ENCODE results near the gene LIPM.
"Not testable (repeated sequence)": the region's sequence is repeated elsewhere in the genome, so short reads cannot be mapped to it uniquely, and the experiment has no call there.

Gene LIPM

GRCh38 chr10:88804083-88804812 is 1.7 kb downstream of the LIPM start:
- no peak for DNase-seq

GRCh38 chr10:88805361-88805760 is 2.8 kb downstream of the LIPM start:
- no peak for DNase-seq

DNA sequence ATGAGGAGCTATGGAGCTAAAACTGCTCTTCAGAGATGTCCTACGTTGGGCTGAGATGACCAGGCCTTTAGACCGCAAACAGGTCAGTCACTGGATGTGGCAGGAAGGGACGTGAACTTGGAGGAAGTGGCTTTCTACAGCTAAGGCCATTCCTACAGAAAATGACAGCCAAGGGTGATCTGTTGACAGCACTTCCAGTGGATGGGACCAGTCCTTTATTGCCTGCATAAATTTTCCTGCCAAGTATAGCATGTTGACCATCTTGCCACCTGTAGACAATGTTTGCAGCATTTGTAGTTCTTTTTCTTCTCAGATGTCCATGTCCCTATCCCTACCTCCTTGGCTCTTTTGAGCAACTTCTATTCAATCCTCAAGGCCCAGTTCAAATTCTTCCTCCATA is 3.4 kb downstream of the LIPM start:
- no peak for DNase-seq

GRCh38 chr10:88809621-88810020 is 7.1 kb downstream of the LIPM start:
- no peak for DNase-seq

- DNase-seq = peak; percentile 68
Measured at GRCh38 chr10:88810196-88810961, 7.8 kb downstream of the LIPM start.

GRCh38 chr10:88813200-88813599 is 10.7 kb downstream of the LIPM start:
- DNase-seq = no peak

- no peak for DNase-seq
Measured at GRCh38 chr10:88819290-88819689, 16.8 kb downstream of the LIPM start.

DNA sequence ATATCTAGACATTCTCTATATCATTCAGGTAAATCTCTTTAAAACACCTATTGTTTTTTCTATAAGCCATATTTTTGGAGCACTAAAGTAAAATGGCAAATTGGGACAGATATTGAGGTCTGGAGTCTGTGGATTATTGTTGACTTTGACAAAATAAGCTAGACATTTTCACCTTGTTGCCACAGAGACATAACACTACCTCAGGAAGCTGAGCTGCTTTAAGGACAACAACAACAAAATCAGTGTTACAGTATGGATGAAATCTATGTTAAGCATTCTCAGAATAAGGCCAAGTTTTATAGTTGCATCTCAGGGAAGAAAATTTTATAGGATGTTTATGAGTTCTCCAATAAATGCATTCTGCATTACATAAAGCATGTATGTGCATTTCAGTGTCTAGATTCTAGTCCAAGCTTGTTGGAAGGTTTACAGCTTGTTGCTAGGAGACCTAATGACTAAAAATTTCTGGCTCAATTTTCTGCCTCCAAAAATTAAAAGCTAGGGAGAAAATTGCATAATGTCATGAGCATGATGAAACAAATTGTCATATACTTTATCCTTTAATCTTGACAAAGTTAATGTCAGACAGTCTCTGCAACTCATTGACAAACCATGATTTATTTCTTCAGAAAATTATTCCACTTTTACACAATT is 18.3 kb downstream of the LIPM start:
- peak; percentile 39 for DNase-seq

GRCh38 chr10:88826388-88826787 is 23.9 kb downstream of the LIPM start:
- no peak for DNase-seq

GRCh38 chr10:88827671-88828070 is 25.1 kb downstream of the LIPM start:
- DNase-seq = no peak

DNA sequence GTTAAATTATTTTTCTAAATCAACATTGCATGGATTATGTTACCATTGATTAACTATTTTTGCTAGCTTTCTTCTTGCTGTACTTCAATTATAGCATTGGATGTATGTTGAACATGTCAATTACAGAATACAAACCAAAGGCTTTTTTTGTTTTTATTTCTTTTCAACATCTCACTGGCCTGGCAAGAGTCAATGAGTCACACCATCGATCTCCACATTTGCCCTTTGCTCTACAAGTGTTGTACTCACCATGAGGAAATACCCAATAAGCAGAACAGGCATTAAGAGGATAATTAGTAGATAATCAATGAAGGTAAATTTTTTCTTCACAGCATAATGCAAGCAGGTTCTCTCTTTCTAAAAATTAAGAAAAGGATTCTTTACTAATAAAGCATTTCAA is 25.8 kb downstream of the LIPM start:
- peak; percentile 20 for DNase-seq

DNA sequence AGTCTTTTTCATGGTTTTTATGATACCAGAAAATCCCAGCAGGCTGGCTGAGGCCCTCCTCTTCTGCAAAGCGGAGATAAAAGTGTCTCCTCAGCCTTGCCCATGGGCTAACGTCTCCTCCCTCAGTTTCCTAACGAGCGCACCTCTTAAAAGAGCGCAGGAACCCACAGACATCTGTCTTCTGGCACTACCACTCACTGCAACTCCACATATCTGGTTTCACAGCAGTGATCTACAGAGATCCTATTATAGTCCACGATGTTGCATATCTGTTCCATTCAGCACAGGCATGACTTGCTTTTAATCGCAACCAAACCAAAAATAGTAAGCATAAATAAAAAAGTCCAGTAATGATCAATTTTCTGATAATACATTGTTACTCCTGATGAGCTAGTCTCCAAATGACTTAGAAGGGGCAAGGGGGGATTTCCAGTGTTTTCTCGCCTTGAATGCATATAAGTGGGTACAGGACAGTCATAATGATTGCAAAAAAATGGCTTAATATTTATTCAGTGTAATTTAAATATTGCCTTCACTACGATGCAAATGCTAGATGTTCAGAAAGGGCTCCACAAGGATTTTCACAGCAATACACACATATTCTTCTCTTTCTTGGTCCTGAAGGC is 28.2 kb downstream of the LIPM start:
- no peak for DNase-seq

DNA sequence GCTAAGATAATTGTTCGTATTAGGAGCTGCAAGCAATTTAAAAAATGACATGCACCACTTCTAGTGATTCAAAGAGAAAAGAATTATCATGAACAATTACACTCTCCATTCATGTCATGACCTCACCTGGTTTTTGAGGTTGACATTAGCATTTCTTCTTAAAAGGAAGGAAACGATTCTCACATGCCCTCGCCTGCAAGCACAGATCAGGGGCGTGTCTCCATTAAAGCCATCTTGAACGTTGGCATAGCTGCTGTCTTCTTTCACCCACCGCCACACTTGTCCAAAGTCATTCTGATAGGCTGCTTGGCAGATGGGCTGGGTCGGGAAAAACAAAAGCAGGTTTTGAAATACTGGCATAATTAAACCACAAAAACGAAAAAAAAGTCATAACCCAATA is 29.2 kb downstream of the LIPM start:
- DNase-seq = no peak

GRCh38 chr10:88832376-88832775 is 29.8 kb downstream of the LIPM start:
- DNase-seq = no peak

- DNase-seq = no peak
Measured at GRCh38 chr10:88833156-88833555, 30.6 kb downstream of the LIPM start.

DNA sequence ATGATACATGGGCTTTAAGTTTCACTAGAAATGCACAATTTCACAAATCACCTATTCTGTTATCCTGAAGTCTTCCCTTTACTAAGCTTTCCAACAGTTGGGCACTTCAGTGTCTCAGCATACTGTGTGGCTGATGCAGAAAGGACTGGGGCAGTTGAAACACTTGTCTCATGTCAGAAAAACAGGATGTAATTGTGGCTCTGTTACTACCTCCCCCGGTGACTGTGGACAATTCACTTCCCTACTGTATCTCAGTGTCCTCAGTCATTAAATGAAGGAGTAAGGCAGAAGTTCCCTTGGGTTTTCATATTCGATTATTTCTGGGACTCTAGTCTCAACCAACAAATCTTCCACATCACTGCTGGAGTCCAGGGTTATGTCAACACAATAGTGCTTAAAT is 31.2 kb downstream of the LIPM start:
- no peak for DNase-seq

DNA sequence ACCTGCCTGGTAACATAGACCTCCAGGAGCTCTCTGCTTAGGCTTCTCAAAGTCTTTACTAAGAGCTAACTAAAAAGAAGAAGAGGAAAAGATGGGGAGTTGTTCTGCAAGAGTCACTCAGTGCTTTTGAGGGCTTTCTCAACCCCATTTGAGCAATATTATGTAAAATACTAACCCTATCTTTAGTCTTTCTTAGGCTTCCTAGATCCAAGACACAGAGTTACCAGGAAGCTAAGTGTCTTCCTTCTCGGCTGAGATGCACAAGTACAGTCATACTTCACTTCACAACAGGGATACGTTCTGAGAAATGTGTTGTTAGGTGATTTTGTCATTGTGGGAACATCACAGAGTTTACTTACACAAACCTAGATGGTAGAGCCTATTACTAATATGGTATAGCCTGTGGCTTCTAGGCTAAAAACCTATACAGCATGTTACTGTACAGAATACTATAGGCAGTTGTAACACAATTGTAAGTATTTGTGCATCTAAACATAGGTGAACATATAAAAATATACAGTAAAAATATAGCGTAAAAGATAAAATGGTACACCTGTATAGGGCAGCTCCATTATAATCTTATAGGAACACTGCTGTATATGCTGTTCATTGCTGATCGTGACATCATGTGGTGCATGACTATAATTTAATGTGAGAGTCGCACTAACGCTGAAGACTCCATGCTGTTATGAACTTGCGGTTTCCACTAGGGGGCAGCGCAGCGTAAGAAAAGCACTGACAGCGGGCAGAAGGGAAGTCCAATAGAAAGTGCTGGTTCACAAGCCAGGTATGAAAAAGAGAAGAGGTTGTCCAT is 32.8 kb downstream of the LIPM start:
- DNase-seq = peak; percentile 85

DNA sequence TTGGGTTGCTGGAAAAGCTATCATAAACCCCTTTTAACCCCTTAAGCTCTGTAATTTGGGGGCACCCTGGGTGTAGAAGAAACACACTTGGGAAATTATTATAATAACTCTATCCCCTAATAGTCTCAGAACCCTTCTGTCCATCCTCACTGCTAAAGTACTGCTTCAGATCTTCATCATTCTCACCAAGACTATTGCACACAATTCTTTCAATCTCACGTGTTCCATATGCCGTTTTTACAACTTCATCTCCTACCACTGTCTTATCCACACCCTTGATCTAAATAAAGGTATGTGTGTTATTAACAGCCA is 33.3 kb downstream of the LIPM start:
- DNase-seq = no peak

DNA sequence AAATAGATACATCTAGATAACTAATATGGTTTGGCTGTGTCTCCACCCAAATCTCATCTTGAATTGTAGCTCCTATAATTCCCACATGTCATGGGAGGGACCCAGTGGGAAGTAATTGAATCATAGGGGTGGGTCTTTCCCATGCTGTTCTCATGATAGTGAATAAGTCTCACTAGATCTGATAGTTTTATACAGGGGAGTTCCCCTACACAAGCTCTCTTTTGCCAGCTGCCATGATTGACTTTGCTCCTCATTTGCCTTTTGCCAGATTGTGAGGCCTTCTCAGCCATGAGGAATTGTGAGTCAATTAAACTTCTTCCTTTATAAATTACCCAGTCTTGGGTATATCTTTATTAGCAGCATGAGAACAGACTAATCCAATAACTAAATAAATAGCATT is 35.1 kb downstream of the LIPM start:
- DNase-seq = not testable (repeated sequence)

- no peak for DNase-seq
Measured at GRCh38 chr10:88838766-88839350, 36.3 kb downstream of the LIPM start.

DNA sequence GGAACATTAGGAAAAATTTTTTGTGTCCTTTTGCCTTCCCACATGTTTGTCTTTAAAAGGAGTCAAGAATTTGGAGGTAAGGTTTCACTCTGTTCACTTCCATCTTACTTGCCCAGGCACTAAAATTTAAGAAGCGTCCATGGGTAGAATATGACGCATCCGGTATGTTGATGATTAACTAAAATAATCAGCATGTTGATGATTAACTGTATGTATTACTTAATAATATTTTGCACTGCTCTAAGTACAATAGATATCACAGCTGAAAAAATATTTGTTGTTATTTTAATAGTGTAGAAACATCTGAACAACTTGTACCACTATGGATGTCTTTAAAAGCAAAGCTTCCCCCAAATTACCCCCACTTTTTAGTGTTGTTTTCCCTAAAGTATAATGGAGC is 37.6 kb downstream of the LIPM start:
- DNase-seq = no peak

DNA sequence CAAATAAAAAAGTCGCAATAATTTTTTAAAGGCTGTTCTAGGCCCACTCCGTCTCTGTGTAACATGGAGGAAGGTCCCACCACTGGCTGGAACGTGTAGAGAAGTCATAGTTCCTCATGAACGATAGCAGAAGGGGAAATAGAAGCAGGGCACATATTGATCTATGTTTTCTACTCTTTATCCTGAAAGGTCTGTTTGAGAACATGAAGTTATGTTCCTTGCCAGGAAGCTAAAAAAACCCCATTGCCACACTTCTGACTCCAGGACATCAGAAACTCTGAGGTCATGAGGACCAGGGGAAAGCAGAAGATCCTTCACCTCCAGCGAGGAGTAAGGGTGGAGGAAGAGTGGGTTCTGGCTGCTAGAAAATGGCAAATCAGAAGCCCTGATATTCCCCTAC is 38.4 kb downstream of the LIPM start:
- DNase-seq = no peak

All from EL (cell line).